Right forelimb (tissue), 1 donor: ENCODE measurements around the gene CASKIN1.
"Not testable (repeated sequence)": the region's sequence is repeated elsewhere in the genome, so short reads cannot be mapped to it uniquely, and the experiment has no call there.

Source experiments
- DNase-seq: peaks from one replicate; pipeline ENCODE4 v3.0.0-alpha.2; 2018

The CASKIN1 gene

GRCh38 chr16:2129251-2129650 lies 67.2 kb downstream of the CASKIN1 start:
- not testable (repeated sequence) for DNase-seq

GRCh38 chr16:2127630-2128280 lies 68.7 kb downstream of the CASKIN1 start:
- DNase-seq, result not testable (repeated sequence)
